Neural cell (in vitro differentiated cells): ENCODE results near the gene CAND1. TPM values are rescaled to one million over a fixed set of nuclear protein-coding genes. Genes with fewer than 3 reads are reported as not detected.

Source experiments
- H2AFZ ChIP-seq: fragments of 200-600, 300-800 bp; sonication (generic), shearing (Covaris generic); 2 replicates; pipeline ENCODE4 v1.6.0; 2014; ENCODE audit warnings: low read depth, mild to moderate bottlenecking, antibody characterized with exemption, low read length, moderate library complexity
- H3F3A ChIP-seq: fragments of 200-600 bp; shearing (Covaris generic); 2 replicates; pipeline ENCODE4 v1.6.1; 2016; ENCODE audit warnings: mild to moderate bottlenecking, moderate library complexity, mixed read lengths, antibody characterized with exemption, low read length; ENCODE audit not compliant: insufficient read depth, poor library complexity, severe bottlenecking
- H3K27ac ChIP-seq: fragments of 200-600, 300-800 bp; sonication (generic), shearing (Covaris generic); 2 replicates; pipeline ENCODE4 v1.5.1; 2014; ENCODE audit warnings: mild to moderate bottlenecking, low read length, moderate library complexity
- H3K27me3 ChIP-seq: fragments of 300-800, 200-600 bp; sonication (generic), shearing (Covaris generic); 2 replicates; pipeline ENCODE4 v1.6.0; 2014; ENCODE audit warnings: mild to moderate bottlenecking, low read depth, low read length, moderate library complexity; ENCODE audit not compliant: insufficient read depth
- H3K36me3 ChIP-seq: fragments of 300-800, 200-600 bp; sonication (generic), shearing (Covaris generic); 2 replicates; pipeline ENCODE4 v1.5.1; 2014; ENCODE audit warnings: mild to moderate bottlenecking, antibody characterized with exemption, low read length, moderate library complexity; ENCODE audit not compliant: insufficient read depth
- H3K4me2 ChIP-seq: fragments of 300-800, 200-600 bp; sonication (generic), shearing (Covaris generic); 2 replicates; pipeline ENCODE4 v1.6.0; 2014; ENCODE audit warnings: mild to moderate bottlenecking, low read length
- H3K4me3 ChIP-seq: fragments of 300-800, 200-600 bp; sonication (generic), shearing (Covaris generic); 2 replicates; pipeline ENCODE4 v1.5.1; 2014; ENCODE audit warnings: mild to moderate bottlenecking, low read length, moderate library complexity
- H3K79me2 ChIP-seq: fragments of 200-600 bp; shearing (Covaris generic); replicated peaks from 2 replicates; pipeline ENCODE4 v1.6.0; 2014; ENCODE audit warnings: mild to moderate bottlenecking, low read length, moderate library complexity; ENCODE audit not compliant: insufficient read depth
- H3K9ac ChIP-seq: fragments of 300-800, 200-600 bp; sonication (generic), shearing (Covaris generic); 2 replicates; pipeline ENCODE4 v1.6.1; 2016; ENCODE audit warnings: mild to moderate bottlenecking, low read length, mixed read lengths
- H3K9me2 ChIP-seq: fragments of 200-600 bp; shearing (Covaris generic); 2 replicates; pipeline ENCODE4 v1.6.1; 2016; ENCODE audit warnings: mild to moderate bottlenecking, low read length, mixed read lengths; ENCODE audit not compliant: insufficient read depth
- H3K9me3 ChIP-seq: fragments of 200-600, 300-800 bp; sonication (generic), shearing (Covaris generic); 2 replicates; pipeline ENCODE4 v1.6.1; 2016; ENCODE audit warnings: mild to moderate bottlenecking, mixed run types, low read length, moderate library complexity, mixed read lengths
- H4K20me1 ChIP-seq: fragments of 200-600 bp; shearing (Covaris generic); 2 replicates; pipeline ENCODE4 v1.6.1; 2016; ENCODE audit warnings: mild to moderate bottlenecking, mixed run types; ENCODE audit not compliant: insufficient read depth
- EP300 ChIP-seq: fragments of 450-650 bp; conservative IDR thresholded peaks from 2 replicates; pipeline ENCODE4 v1.6.1; 2014; ENCODE audit warnings: antibody characterized with exemption, mild to moderate bottlenecking, moderate library complexity; ENCODE audit not compliant: poor library complexity, severe bottlenecking
- EZH2 ChIP-seq: fragments of 200-600, 300-800 bp; shearing (Covaris generic), sonication (generic); IDR thresholded peaks from 2 replicates; pipeline ENCODE4 v1.6.1; 2014; ENCODE audit warnings: antibody characterized with exemption, low read length, borderline replicate concordance, mild to moderate bottlenecking; ENCODE audit not compliant: insufficient read depth, poor library complexity, severe bottlenecking
- MXI1 ChIP-seq: fragments of 450-650 bp; conservative IDR thresholded peaks from 2 replicates; pipeline ENCODE4 v1.6.1; 2014; ENCODE audit warnings: antibody characterized with exemption, mild to moderate bottlenecking; ENCODE audit not compliant: poor library complexity, severe bottlenecking
- POLR2AphosphoS5 ChIP-seq: IDR thresholded peaks from 2 replicates; pipeline ENCODE4 v1.6.1; 2012
- SMC3 ChIP-seq: fragments of 450-650 bp; conservative IDR thresholded peaks from 2 replicates; pipeline ENCODE4 v1.6.1; 2014; ENCODE audit warnings: antibody characterized with exemption, mild to moderate bottlenecking, moderate library complexity; ENCODE audit not compliant: poor library complexity
- TAF1 ChIP-seq: IDR thresholded peaks from 2 replicates; pipeline ENCODE4 v1.6.1; 2012; ENCODE audit warnings: low read depth
- polyA plus RNA-seq: library from polyadenylated mRNA; depleted of rRNA; stranded (reverse); fragments of >200 nt; gene quantifications from 2 replicates; pipeline ENCODE4 v1.2.3, GENCODE V29; 2014
- TF ChIP-seq, protein P1 (sequence below): IDR thresholded peaks from 2 replicates; pipeline ENCODE4 v1.6.1; 2012; ENCODE audit warnings: borderline replicate concordance

Gene CAND1
- polyA plus RNA-seq, 1 donor from 2014 or later = 132 TPM

DNA sequence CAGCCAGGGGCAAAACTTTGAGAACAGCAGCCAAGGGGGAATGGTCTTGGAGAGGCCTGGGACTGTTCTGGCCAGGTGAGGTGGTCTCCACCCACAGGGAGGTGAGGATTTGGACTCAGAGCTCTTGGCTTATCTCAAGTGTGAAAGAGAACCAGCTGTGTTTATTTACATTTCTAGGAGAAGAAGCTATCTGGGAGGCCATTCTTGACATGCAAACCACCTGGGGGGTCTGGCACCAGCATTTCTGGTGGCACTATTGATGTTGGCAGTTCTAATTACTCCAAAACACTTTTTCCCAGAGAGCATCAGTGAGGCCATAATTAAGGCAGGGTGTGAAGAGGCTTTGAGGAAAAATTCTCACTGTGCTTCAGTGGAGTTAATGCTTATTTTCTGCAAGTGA, 95.1 kb downstream of the CAND1 start:
- Histone ChIP-seq H3K9me3 (no peaks in the 10 kb centered on the region), H3K27me3 (no peaks in the 10 kb centered on the region), H3F3A (no peaks in the 10 kb centered on the region), H4K20me1 (no peaks in the 10 kb centered on the region), H3K36me3 (no peaks in the 10 kb centered on the region), H3K27ac (no peak overlapping the region), H3K79me2 (no peaks in the 10 kb centered on the region), H3K9me2 (no peaks in the 10 kb centered on the region), H2AFZ (no peak overlapping the region), H3K9ac (no peak overlapping the region), H3K4me3 (no peak overlapping the region), H3K4me2 (no peak overlapping the region)
- TF ChIP-seq EZH2 (no peak), MXI1 (no peak)

DNA sequence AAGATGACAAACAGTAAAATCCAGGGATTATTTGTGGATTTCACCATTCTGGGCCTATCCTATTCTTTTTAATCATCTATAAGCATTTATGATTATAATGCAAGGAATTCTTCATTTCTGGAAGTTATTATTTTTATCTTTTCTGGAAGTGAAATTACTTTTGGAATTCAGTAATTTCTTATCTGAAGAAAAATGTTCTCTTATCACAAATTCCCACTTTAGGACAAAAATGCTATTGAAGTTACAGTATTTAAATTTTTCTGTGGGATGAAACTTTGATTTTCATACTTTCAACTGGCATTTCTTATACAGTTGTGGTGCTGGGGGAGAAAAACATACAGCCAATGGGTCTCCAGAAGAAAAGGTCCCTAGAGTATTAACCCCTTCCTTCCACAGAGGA, 96.0 kb downstream of the CAND1 start:
- Histone ChIP-seq H3K9ac (no peak overlapping the region), H3K9me2 (no peaks in the 10 kb centered on the region), H3K4me3 (no peak overlapping the region), H3F3A (no peaks in the 10 kb centered on the region), H4K20me1 (no peaks in the 10 kb centered on the region), H3K79me2 (no peaks in the 10 kb centered on the region), H3K4me2 (no peak overlapping the region), H3K27ac (no peak overlapping the region), H3K36me3 (no peaks in the 10 kb centered on the region), H3K27me3 (no peaks in the 10 kb centered on the region), H2AFZ (no peak overlapping the region), H3K9me3 (no peaks in the 10 kb centered on the region)
- TF ChIP-seq EP300 = no peak
- no peak for TF ChIP-seq POLR2AphosphoS5
- TF ChIP-seq EZH2 = no peak
- no peak for TF ChIP-seq TAF1
- no peak for TF ChIP-seq MXI1
- no peak for TF ChIP-seq SMC3

DNA sequence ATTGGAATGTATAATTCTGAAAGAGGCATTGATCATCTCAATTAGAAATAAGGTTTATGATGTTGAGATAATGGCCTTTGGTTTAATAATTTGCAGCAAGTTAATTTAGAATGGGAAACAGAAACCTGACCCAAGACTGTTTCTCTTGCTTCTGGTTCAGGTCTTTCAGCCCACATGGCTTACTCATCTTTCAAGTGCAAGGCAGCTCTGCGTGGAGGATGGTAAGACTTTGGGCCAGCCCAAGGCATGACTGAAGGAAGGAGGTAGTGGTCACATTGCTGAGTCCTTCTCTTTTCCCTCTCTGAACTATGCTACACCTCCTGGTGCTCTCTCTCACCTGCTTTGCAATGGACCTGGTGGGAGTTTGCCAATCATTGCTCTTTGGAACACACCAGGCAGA, 98.7 kb downstream of the CAND1 start:
- Histone ChIP-seq H3K9ac (no peak overlapping the region), H2AFZ (no peak overlapping the region), H3K9me3 (no peaks in the 10 kb centered on the region), H3K27me3 (no peaks in the 10 kb centered on the region), H3K79me2 (no peaks in the 10 kb centered on the region), H3K27ac (no peak overlapping the region), H3K4me3 (no peak overlapping the region), H3K9me2 (no peaks in the 10 kb centered on the region), H3F3A (no peaks in the 10 kb centered on the region), H3K36me3 (no peaks in the 10 kb centered on the region), H3K4me2 (no peak overlapping the region), H4K20me1 (no peaks in the 10 kb centered on the region)
- TF ChIP-seq EP300 (no peak), EZH2 (no peak), TAF1 (no peak), SMC3 (no peak), MXI1 (no peak)
- TF ChIP-seq, protein P1, sequence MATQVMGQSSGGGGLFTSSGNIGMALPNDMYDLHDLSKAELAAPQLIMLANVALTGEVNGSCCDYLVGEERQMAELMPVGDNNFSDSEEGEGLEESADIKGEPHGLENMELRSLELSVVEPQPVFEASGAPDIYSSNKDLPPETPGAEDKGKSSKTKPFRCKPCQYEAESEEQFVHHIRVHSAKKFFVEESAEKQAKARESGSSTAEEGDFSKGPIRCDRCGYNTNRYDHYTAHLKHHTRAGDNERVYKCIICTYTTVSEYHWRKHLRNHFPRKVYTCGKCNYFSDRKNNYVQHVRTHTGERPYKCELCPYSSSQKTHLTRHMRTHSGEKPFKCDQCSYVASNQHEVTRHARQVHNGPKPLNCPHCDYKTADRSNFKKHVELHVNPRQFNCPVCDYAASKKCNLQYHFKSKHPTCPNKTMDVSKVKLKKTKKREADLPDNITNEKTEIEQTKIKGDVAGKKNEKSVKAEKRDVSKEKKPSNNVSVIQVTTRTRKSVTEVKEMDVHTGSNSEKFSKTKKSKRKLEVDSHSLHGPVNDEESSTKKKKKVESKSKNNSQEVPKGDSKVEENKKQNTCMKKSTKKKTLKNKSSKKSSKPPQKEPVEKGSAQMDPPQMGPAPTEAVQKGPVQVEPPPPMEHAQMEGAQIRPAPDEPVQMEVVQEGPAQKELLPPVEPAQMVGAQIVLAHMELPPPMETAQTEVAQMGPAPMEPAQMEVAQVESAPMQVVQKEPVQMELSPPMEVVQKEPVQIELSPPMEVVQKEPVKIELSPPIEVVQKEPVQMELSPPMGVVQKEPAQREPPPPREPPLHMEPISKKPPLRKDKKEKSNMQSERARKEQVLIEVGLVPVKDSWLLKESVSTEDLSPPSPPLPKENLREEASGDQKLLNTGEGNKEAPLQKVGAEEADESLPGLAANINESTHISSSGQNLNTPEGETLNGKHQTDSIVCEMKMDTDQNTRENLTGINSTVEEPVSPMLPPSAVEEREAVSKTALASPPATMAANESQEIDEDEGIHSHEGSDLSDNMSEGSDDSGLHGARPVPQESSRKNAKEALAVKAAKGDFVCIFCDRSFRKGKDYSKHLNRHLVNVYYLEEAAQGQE = no peak
